Mucosa of descending colon (tissue), 3 donors: ENCODE data around the gene LRRC4B. TPM values are rescaled to one million over a fixed set of nuclear protein-coding genes. Genes with fewer than 3 reads are reported as not detected.
A peak's percentile ranks its signal among the peaks of the same experiment; 100 is the strongest.

Experiments used
- ATAC-seq: fragments of 200-7000 bp; cut with Tn5 transposase; one replicate; pipeline ENCODE4 v1.9.1; 2020; ENCODE audit warnings: mild to moderate bottlenecking, moderate library complexity
- DNase-seq, 3 donors: peaks; one replicate each; pipeline ENCODE4 v3.0.0-alpha.2; 2020
- H3K36me3 ChIP-seq: fragments of 200-600 bp; one replicate; pipeline ENCODE4 v1.8.0; 2021; ENCODE audit warnings: low read depth, mild to moderate bottlenecking
- H3K4me1 ChIP-seq: fragments of 200-600 bp; one replicate; pipeline ENCODE4 v1.8.0; 2021; ENCODE audit warnings: low read depth, mild to moderate bottlenecking
- H3K4me3 ChIP-seq: fragments of 200-600 bp; one replicate; pipeline ENCODE4 v1.8.0; 2021; ENCODE audit warnings: mild to moderate bottlenecking
- H3K9me3 ChIP-seq: fragments of 200-600 bp; one replicate; pipeline ENCODE4 v1.8.0; 2021; ENCODE audit warnings: mild to moderate bottlenecking
- intact Hi-C, 2 donors: fragments of 100-400 bp; cut with DNase I in 1 of 2; cut with micrococcal nuclease in 1 of 2; formaldehyde crosslinking; loops; one replicate each; pipeline versions ENCODE4 v1.11.0 to v1.11.1; 2022; cut with DNase I, micrococcal nuclease
- total RNA-seq, 3 donors: library from RNA; stranded (reverse); fragmentation: NEBNext Ultra II Directional in 2 of 3; extraction: Animal tissue kit (Norgen Biotek cat#: 25700) in 2 of 3; gene quantifications; one replicate each; pipeline versions ENCODE4 v1.2.1 to v1.2.4, GENCODE V29; 2021 to 2023
- TF ChIP-seq, protein P1 (sequence below): fragments of 200-600 bp; IDR thresholded peaks from one replicate; pipeline ENCODE4 v1.8.0; 2022; ENCODE audit warnings: antibody characterized with exemption, mild to moderate bottlenecking
- donor health status: DM: no; HTN: no; CAD: no; lungs with moderate emphysema.
- donor health status: DM: no; HTN: no; CAD: no.
- donor health status: DM: no; HTN: yes; CAD: no.

The LRRC4B gene
- total RNA-seq, 3 donors from 2014 or later: 0.52 to 4.8 (median 1.3) TPM

DNA sequence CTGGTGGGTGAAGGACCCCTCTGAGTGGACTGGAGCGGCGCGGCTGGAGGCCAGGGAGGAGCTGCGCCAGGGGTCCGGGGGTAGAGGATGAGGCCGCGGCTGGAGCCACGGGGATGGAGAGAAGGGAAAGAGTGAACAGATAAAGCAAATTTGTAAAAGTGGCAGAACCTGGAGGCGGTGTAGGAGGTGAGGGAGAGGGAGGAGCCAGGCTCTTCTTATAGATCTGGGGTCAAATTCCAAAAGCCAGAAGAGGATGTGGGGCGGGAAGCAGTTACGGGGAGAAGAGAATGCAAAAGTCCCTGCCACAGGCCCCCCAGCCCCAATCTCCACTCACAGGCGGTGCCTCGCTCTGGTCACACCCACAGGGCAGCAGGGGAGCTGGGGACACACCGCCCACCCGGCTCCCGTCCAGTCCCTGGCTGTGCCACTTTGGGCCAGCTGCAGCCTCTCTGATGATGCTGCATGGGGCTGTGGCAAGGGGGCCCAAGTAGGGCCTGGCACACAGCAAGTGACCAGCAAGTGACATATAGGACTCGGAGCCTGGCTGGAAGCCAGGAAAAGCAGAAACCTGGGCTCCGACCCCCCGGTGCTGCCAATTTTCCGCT lies 11.1 kb downstream of the LRRC4B start:
- Histone ChIP-seq H3K9me3 (no peaks in the 10 kb centered on the region), H3K4me1 (peaks cover 8% of the 10 kb centered on the region), H3K4me3 (no peak overlapping the region), H3K36me3 (no peaks in the 10 kb centered on the region)
- intact Hi-C loops: no loop called here
- DNase-seq (no peak), ATAC-seq (no peak)
- TF ChIP-seq, protein P1, sequence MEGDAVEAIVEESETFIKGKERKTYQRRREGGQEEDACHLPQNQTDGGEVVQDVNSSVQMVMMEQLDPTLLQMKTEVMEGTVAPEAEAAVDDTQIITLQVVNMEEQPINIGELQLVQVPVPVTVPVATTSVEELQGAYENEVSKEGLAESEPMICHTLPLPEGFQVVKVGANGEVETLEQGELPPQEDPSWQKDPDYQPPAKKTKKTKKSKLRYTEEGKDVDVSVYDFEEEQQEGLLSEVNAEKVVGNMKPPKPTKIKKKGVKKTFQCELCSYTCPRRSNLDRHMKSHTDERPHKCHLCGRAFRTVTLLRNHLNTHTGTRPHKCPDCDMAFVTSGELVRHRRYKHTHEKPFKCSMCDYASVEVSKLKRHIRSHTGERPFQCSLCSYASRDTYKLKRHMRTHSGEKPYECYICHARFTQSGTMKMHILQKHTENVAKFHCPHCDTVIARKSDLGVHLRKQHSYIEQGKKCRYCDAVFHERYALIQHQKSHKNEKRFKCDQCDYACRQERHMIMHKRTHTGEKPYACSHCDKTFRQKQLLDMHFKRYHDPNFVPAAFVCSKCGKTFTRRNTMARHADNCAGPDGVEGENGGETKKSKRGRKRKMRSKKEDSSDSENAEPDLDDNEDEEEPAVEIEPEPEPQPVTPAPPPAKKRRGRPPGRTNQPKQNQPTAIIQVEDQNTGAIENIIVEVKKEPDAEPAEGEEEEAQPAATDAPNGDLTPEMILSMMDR: no peak

DNA sequence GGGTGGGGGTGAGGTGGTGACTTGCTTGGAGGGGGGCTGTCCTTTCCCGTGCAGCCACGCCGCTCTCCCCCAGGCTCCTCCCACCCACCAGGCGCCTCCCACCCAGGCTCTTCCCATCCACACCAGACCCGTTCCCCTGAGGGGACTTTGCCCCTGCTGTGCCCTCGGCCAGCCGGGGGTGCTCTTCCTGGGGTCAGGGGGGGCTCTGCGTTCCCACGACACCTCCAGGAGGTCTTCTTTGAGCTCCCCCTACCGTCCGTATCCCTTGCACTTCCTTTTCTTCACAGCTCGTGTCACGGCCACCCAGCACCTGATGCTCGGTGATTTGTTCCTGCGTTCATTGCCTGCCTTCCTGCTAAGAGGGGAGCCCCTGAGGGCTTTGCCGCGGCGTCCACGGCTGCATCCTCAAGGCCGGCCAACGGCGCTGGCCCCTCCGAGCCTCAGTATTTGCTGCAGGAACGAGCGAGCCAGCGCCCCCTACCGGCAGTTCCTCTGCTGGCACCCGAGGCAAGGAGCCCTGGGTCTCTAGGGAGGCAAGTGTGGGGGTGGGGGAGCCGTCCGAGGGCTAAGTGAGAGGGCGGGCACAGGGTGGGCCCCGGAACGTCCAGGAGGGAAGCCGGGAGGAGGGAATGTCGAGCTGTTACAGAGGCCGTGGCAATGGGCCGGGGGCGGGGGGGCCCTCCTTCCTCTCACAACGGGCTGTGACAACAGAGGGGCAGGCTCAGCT lies 11.8 kb downstream of the LRRC4B start:
- ATAC-seq (peak; percentile 76), DNase-seq (peak; percentile 64 to 81 (median 74))
- Histone ChIP-seq H3K9me3 (no peaks in the 10 kb centered on the region), H3K36me3 (no peaks in the 10 kb centered on the region), H3K4me3 (no peak overlapping the region), H3K4me1 (peaks cover 8% of the 10 kb centered on the region)
- intact Hi-C loops: no loop called here
- TF ChIP-seq, protein P1: peak; percentile 74

DNA sequence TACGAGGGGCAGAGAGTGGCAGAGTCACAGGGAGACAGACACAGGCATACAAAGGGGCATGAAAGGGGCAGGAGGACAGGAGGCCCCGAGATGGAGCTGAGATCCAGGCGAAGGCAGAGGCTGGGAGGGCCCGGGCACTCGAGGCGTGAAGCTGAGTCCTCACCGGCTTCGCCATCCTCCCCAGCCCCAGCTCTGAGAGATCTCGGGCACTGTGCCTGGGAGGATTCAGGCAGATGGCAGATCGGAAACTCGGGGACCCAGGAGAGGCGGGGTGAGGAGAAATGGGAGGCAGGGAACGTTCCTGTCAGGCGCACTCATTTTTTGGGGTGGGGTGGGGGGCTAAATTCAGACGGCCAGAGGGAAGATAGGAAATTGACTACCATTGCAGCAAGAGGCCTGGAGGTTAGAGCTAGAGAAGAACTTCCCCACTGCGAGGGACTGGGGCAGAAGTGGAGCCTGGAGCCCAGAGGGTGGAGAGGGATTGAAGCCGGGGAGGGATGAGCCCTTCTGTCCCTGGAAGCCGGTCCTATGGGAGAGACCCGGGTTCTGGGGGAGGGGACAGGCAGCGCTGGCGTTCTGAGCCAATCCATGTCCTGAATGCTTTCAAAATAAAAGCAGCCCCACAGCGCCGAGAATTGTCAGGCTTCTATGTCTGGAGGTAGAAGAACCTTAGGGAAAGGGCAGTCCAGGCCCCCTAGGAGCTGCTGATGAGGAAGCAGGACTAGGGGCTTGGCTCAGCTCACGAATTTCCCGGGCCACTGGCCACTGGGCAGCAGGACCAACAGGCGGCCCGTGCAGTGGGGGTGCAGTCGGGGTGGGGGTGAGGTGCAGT lies 12.6 kb downstream of the LRRC4B start:
- ATAC-seq (no peak), DNase-seq (no peak)
- H3K4me1 ChIP-seq: peaks cover 8% of the 10 kb centered on the region
- TF ChIP-seq, protein P1: no peak
- H3K36me3 ChIP-seq: no peaks in the 10 kb centered on the region
- no peak overlapping the region for H3K4me3 ChIP-seq
- intact Hi-C loops: no loop called here
- H3K9me3 ChIP-seq: no peaks in the 10 kb centered on the region

DNA sequence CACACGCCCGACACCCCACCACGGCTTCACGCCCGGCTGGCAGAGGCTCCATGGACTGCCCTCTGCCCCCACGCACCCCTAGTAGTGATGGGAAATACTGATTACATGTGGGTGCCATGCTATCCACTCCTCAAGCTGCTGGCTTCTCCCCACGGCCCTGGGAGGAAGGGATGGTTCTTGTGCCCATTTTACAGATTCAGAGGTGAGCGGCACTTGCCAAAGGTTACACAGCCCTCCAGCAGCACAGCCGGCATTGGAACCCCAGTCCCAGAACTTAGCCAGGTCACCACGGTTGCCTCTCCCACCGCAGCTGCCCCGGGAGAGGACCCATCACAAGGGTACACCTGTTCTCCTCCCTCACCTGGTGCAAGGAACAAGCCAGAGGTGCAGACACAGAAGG lies 13.2 kb downstream of the LRRC4B start:
- Histone ChIP-seq H3K4me3 (no peak overlapping the region), H3K9me3 (no peaks in the 10 kb centered on the region), H3K4me1 (peaks cover 8% of the 10 kb centered on the region), H3K36me3 (no peaks in the 10 kb centered on the region)
- intact Hi-C loops: no loop called here
- TF ChIP-seq, protein P1: no peak
- DNase-seq (no peak), ATAC-seq (no peak)

DNA sequence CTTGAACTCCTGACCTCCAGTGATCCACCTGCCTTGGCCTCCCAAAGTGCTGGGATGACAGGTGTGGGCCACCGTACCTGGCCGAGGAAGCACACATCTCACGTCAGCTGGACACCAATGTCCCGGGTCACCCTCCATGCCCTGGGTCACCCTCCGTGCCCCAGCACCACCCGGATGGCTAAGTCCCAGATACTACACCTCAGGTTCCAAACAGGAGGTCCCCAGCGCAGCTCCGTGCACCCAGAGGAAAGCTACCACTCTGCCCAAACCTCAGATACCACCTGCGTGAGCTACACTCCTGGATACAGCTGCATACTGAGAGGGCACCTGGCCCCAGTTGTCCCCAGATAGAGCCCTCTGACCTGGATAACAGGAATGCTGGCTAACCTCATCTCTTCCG lies 14.0 kb downstream of the LRRC4B start:
- ATAC-seq (no peak), DNase-seq (no peak)
- intact Hi-C loops: no loop called here
- H3K36me3 ChIP-seq: no peaks in the 10 kb centered on the region
- peaks cover 8% of the 10 kb centered on the region for H3K4me1 ChIP-seq
- TF ChIP-seq, protein P1: no peak
- no peaks in the 10 kb centered on the region for H3K9me3 ChIP-seq
- H3K4me3 ChIP-seq: no peak overlapping the region
